Adrenal gland (tissue), 5 donors: ENCODE results near the gene TEN1.

Experiments
- POLR2A ChIP-seq, 2 donors: fragments of 450-650 bp; IDR thresholded peaks; one replicate each; pipeline ENCODE4 v1.6.1; 2017; ENCODE audit warnings: antibody characterized with exemption in 2 of 2, mild to moderate bottlenecking in 2 of 2, moderate library complexity in 1 of 2
- TF ChIP-seq, protein P1 (sequence below), 6 experiments: fragments of 450-650 bp in 4 of 6; fragments of 200-600 bp in 2 of 6; sonication (generic) in 1 of 6; IDR thresholded peaks; 1 replicate in 5 of 6; 2 replicates in 1 of 6; pipeline versions ENCODE4 v1.5.1 to v1.8.0; 2016 to 2021; ENCODE audit warnings: antibody characterized with exemption in 6 of 6, mild to moderate bottlenecking in 2 of 6, moderate library complexity in 1 of 6
- donor health status: DM: no; HTN: no; CAD: no.

DNA sequence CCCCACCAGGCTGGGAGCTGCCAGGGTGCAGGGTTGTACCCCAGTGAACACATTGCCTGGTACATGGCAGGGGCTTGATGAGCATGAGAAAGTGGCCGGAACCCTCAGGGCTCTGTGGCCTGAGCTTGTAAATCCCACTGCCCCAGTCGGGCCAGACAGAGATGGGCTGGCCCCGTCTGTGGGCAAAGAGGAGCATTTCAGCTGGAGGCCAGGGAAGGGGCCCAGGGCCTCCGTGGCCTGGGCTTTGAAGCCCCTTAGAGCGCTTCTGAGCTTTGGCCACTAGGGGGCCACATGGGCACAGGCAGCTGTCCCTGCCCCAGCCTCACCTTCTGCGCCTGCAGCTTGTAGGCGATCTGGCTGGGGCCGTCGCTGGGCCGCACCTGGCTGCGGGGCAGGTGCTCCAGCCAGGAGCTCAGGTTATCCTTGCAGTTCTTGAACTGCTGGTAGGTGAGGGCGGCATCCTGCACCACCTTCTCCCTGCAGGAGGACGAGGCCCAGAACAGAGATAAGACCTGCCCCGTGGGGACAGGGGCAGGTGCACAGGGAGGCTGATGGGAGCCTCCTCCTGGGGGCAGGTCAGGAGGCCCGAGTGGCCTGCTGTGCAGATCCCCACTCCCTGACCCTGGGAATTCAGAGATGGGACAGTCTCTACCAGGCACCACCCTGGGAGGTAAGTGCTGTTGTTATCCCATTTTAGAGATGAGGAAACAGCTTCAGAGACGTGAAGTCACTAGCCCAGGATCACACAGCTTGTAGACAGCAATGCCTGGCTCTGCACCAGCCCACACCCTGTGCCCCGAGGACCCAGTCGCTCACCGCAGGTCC is 35.3 kb downstream of the TEN1 start:
- TF ChIP-seq, protein P1, sequence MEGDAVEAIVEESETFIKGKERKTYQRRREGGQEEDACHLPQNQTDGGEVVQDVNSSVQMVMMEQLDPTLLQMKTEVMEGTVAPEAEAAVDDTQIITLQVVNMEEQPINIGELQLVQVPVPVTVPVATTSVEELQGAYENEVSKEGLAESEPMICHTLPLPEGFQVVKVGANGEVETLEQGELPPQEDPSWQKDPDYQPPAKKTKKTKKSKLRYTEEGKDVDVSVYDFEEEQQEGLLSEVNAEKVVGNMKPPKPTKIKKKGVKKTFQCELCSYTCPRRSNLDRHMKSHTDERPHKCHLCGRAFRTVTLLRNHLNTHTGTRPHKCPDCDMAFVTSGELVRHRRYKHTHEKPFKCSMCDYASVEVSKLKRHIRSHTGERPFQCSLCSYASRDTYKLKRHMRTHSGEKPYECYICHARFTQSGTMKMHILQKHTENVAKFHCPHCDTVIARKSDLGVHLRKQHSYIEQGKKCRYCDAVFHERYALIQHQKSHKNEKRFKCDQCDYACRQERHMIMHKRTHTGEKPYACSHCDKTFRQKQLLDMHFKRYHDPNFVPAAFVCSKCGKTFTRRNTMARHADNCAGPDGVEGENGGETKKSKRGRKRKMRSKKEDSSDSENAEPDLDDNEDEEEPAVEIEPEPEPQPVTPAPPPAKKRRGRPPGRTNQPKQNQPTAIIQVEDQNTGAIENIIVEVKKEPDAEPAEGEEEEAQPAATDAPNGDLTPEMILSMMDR (IDR thresholded peaks at IDR 0.05): peak; percentile 82 to 98 (median 92)
- no peak for TF ChIP-seq POLR2A (IDR thresholded peaks at IDR 0.05)
